K562 (cell line): ENCODE measurements around the gene SUN5. TPM values are rescaled to one million over a fixed set of nuclear protein-coding genes. Genes with fewer than 3 reads are reported as not detected.

ENCODE experiments used
- BACH1 ChIP-seq: fragments of 200-800 bp; sonication (Bioruptor generic); IDR thresholded peaks from 2 replicates; pipeline ENCODE4 v1.6.1; 2016; ENCODE audit warnings: missing genetic modification characterization, missing compliant biosample characterization
- FOS ChIP-seq: IDR thresholded peaks from 3 replicates; pipeline ENCODE4 v1.6.1; 2011; ENCODE audit not compliant: insufficient read length; ENCODE audit errors: extremely low read depth
- HMGN3 ChIP-seq: IDR thresholded peaks from 2 replicates; pipeline ENCODE4 v1.6.1; 2011; ENCODE audit warnings: borderline replicate concordance, low read depth, mild to moderate bottlenecking, mixed read lengths, low read length; ENCODE audit not compliant: insufficient read length; ENCODE audit errors: extremely low read depth
- MAZ ChIP-seq, 2 experiments: fragments of 450-650 bp in 1 of 2; sonication (generic) in 1 of 2; formaldehyde crosslinking; IDR thresholded peaks in 1 of 2; conservative IDR thresholded peaks in 1 of 2; 2 replicates each; pipeline versions ENCODE4 v1.4.0 to v1.5.0; 2020; ENCODE audit warnings: mild to moderate bottlenecking in 1 of 2, missing genetic modification reagents in 1 of 2
- MYNN ChIP-seq, 2 experiments: sonication (generic); formaldehyde crosslinking in 1 of 2; IDR thresholded peaks; 2 replicates each; pipeline versions ENCODE4 v1.5.0 to v1.6.1; 2016 to 2020; ENCODE audit warnings: antibody characterized with exemption in 1 of 2, missing genetic modification reagents in 1 of 2
- RBM15 ChIP-seq: fragments of 200-400 bp; formaldehyde crosslinking; IDR thresholded peaks from 2 replicates; pipeline ENCODE4 v1.6.1; 2018; ENCODE audit warnings: mild to moderate bottlenecking, low read length, moderate library complexity; ENCODE audit not compliant: insufficient read depth
- polyA plus RNA-seq, 8 experiments: library from polyadenylated mRNA; depleted of rRNA in 4 of 8; stranded (reverse) in 5 of 8; unstranded in 3 of 8; fragments of >200 nt; fragmentation: Nextera tagmentation in 2 of 8; fragmentation: Illumina TruSeq in 1 of 8; extraction: Ambion mirVana in 2 of 8; extraction: Trizol in 1 of 8; gene quantifications; 2 replicates each; pipeline versions ENCODE4 v1.2.1 to v1.2.3, GENCODE V29; 2011 to 2014; ENCODE audit warnings: inconsistent platforms in 1 of 8, missing spikeins in 1 of 8
- total RNA-seq, 7 experiments: library from RNA; depleted of rRNA in 6 of 7; stranded (reverse); fragments of >200 nt in 6 of 7; fragmentation: Illumina TruSeq in 2 of 7; extraction: Trizol in 2 of 7; gene quantifications; 2 replicates each; pipeline versions ENCODE4 v1.2.1 to v1.2.3, GENCODE V29; 2011 to 2021; ENCODE audit warnings: low replicate concordance in 1 of 7
- TF ChIP-seq, protein P1 (sequence below): fragments of 250-450 bp; sonication (Bioruptor Pico); IDR thresholded peaks from 2 replicates; pipeline ENCODE4 v1.4.0; 2020; ENCODE audit warnings: mild to moderate bottlenecking, moderate library complexity

SUN5 gene
- total and polyA plus RNA-seq, 9 of the 15 experiments (the other 6 are each of a cell fraction or from before 2014, with no cell fraction given), result not detected

DNA sequence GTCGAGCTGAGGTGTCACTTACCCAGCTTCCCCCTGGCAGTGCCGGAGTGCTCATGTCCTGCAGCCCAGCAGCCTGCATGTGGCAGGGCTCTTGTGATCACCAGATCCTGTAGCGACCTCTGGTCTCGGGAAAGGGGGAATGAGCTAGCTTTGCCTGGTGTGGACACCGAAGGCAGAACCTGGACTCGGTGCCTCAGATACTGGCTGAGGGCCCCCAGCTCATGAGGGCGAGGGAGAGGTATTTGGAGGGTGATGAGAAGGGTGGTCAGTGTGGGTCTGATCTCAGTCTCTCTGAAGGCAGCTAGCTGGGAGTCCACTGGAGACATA, 26.3 kb downstream of the SUN5 start (continued):
- TF ChIP-seq BACH1 (tag), result no peak
- TF ChIP-seq FOS, result no peak
- TF ChIP-seq HMGN3, result no peak
- TF ChIP-seq, protein P1, sequence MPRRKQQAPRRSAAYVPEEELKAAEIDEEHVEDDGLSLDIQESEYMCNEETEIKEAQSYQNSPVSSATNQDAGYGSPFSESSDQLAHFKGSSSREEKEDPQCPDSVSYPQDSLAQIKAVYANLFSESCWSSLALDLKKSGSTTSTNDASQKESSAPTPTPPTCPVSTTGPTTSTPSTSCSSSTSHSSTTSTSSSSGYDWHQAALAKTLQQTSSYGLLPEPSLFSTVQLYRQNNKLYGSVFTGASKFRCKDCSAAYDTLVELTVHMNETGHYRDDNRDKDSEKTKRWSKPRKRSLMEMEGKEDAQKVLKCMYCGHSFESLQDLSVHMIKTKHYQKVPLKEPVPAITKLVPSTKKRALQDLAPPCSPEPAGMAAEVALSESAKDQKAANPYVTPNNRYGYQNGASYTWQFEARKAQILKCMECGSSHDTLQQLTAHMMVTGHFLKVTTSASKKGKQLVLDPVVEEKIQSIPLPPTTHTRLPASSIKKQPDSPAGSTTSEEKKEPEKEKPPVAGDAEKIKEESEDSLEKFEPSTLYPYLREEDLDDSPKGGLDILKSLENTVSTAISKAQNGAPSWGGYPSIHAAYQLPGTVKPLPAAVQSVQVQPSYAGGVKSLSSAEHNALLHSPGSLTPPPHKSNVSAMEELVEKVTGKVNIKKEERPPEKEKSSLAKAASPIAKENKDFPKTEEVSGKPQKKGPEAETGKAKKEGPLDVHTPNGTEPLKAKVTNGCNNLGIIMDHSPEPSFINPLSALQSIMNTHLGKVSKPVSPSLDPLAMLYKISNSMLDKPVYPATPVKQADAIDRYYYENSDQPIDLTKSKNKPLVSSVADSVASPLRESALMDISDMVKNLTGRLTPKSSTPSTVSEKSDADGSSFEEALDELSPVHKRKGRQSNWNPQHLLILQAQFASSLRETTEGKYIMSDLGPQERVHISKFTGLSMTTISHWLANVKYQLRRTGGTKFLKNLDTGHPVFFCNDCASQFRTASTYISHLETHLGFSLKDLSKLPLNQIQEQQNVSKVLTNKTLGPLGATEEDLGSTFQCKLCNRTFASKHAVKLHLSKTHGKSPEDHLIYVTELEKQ (CRISPR knock-in tag), result no peak
- TF ChIP-seq RBM15, result no peak
- no peak for TF ChIP-seq MYNN (IDR thresholded peaks at IDR 0.05)
- no peak for TF ChIP-seq MYNN (CRISPR knock-in tag; IDR thresholded peaks at IDR 0.05)
- no peak for TF ChIP-seq MAZ (CRISPR knock-in tag; conservative IDR thresholded peaks at IDR 0.05 in 1 of 2, IDR thresholded peaks at IDR 0.05 in 1 of 2)
- TF ChIP-seq, all 486 proteins: peak for 0
